GM23338 (cell line): ENCODE results near the gene WEE2. TPM values are rescaled to one million over a fixed set of nuclear protein-coding genes. Genes with fewer than 3 reads are reported as not detected.

Experiments used
- ATAC-seq: fragments of 200-7000 bp; cut with Tn5 transposase; 3 replicates; pipeline ENCODE4 v1.9.1; 2020
- DNase-seq: peaks from one replicate; pipeline ENCODE4 v3.0.0-alpha.2; 2015; ENCODE audit warnings: low spot score
- H2AFZ ChIP-seq: fragments of 200-600 bp; sonication (generic); 2 replicates; pipeline ENCODE4 v1.8.0; 2016; ENCODE audit warnings: antibody characterized with exemption, mild to moderate bottlenecking, moderate library complexity
- H3F3A ChIP-seq: fragments of 200-600 bp; sonication (generic); replicated peaks from 2 replicates; pipeline ENCODE4 v1.8.0; 2017; ENCODE audit warnings: antibody characterized with exemption, mixed run types, low read depth
- H3K27ac ChIP-seq: fragments of 200-600 bp; sonication (generic); 2 replicates; pipeline ENCODE4 v1.6.1; 2016; ENCODE audit warnings: low read depth
- H3K27me3 ChIP-seq: fragments of 200-600 bp; sonication (generic); 2 replicates; pipeline ENCODE4 v1.8.0; 2016; ENCODE audit warnings: mild to moderate bottlenecking, mixed run types, moderate library complexity; ENCODE audit not compliant: insufficient read depth
- H3K36me3 ChIP-seq: fragments of 200-600 bp; sonication (generic); 2 replicates; pipeline ENCODE4 v1.8.0; 2016; ENCODE audit warnings: mild to moderate bottlenecking; ENCODE audit not compliant: insufficient read depth
- H3K4me1 ChIP-seq: fragments of 200-600 bp; sonication (generic); 2 replicates; pipeline ENCODE4 v1.8.0; 2016; ENCODE audit warnings: mild to moderate bottlenecking, moderate library complexity; ENCODE audit not compliant: insufficient read depth
- H3K4me2 ChIP-seq: fragments of 200-600 bp; sonication (generic); 2 replicates; pipeline ENCODE4 v1.7.1; 2017; ENCODE audit warnings: mixed run types
- H3K4me3 ChIP-seq: fragments of 200-600 bp; sonication (generic); 2 replicates; pipeline ENCODE4 v1.6.1; 2016; ENCODE audit warnings: mixed run types
- H3K79me2 ChIP-seq: fragments of 200-600 bp; sonication (generic); replicated peaks from 2 replicates; pipeline ENCODE4 v1.8.0; 2017; ENCODE audit warnings: mild to moderate bottlenecking; ENCODE audit not compliant: insufficient read depth
- H3K9me2 ChIP-seq: fragments of 200-600 bp; sonication (generic); 2 replicates; pipeline ENCODE4 v1.8.0; 2017; ENCODE audit not compliant: insufficient read depth
- H4K20me1 ChIP-seq: fragments of 200-600 bp; sonication (generic); replicated peaks from 2 replicates; pipeline ENCODE4 v1.8.0; 2017; ENCODE audit warnings: mild to moderate bottlenecking; ENCODE audit not compliant: insufficient read depth
- H3K27ac Mint-ChIP-seq: 2 replicates; pipeline ENCODE4 v1.8.0; 2020; ENCODE audit warnings: inconsistent platforms, mild to moderate bottlenecking, moderate library complexity, mixed read lengths
- H3K27me3 Mint-ChIP-seq: 3 replicates; pipeline ENCODE4 v1.8.0; 2022; ENCODE audit warnings: low read depth, mild to moderate bottlenecking, moderate library complexity, mixed read lengths, inconsistent platforms; ENCODE audit not compliant: insufficient read depth, poor library complexity
- H3K36me3 Mint-ChIP-seq: 3 replicates; pipeline ENCODE4 v1.8.0; 2021; ENCODE audit warnings: low read depth, mild to moderate bottlenecking, inconsistent platforms, moderate library complexity, mixed read lengths
- H3K4me1 Mint-ChIP-seq: 3 replicates; pipeline ENCODE4 v1.8.0; 2020; ENCODE audit warnings: mild to moderate bottlenecking, inconsistent platforms, mixed read lengths
- H3K4me3 Mint-ChIP-seq: 3 replicates; pipeline ENCODE4 v1.8.0; 2021; ENCODE audit warnings: moderate library complexity, mild to moderate bottlenecking, inconsistent platforms, mixed read lengths
- H3K9me3 Mint-ChIP-seq: 3 replicates; pipeline ENCODE4 v1.8.0; 2020; ENCODE audit warnings: moderate library complexity, mild to moderate bottlenecking, inconsistent platforms, mixed read lengths
- CREB1 ChIP-seq: fragments of 250-450 bp; sonication (Bioruptor Pico); IDR thresholded peaks from 2 replicates; pipeline ENCODE4 v1.5.0; 2020; ENCODE audit warnings: low read depth, mild to moderate bottlenecking, moderate library complexity
- CTCF ChIP-seq, 2 experiments: fragments of 200-600 bp in 1 of 2; sonication (generic) in 1 of 2; conservative IDR thresholded peaks; 2 replicates each; pipeline versions ENCODE4 v1.5.1 to v1.6.1; 2016 to 2017; ENCODE audit warnings: antibody characterized with exemption in 2 of 2, low read depth in 2 of 2, mild to moderate bottlenecking in 2 of 2, moderate library complexity in 1 of 2
- ETS1 ChIP-seq: IDR thresholded peaks from 2 replicates; pipeline ENCODE4 v1.6.1; 2016; ENCODE audit warnings: antibody characterized with exemption
- EZH2 ChIP-seq: fragments of 200-600 bp; sonication (generic); IDR thresholded peaks from one replicate; pipeline ENCODE4 v1.8.0; 2017; ENCODE audit warnings: antibody characterized with exemption, mild to moderate bottlenecking, low read depth; ENCODE audit not compliant: unreplicated experiment
- EZH2phosphoT487 ChIP-seq: fragments of 200-600 bp; sonication (generic); IDR thresholded peaks from one replicate; pipeline ENCODE4 v1.8.1; 2018; ENCODE audit warnings: antibody characterized with exemption; ENCODE audit not compliant: unreplicated experiment
- JUNB ChIP-seq: IDR thresholded peaks from one replicate; pipeline ENCODE4 v1.6.1; 2016; ENCODE audit warnings: antibody characterized with exemption; ENCODE audit not compliant: unreplicated experiment
- NANOG ChIP-seq: IDR thresholded peaks from 2 replicates; pipeline ENCODE4 v1.6.1; 2016; ENCODE audit warnings: antibody characterized with exemption, borderline replicate concordance
- POLR2AphosphoS5 ChIP-seq: IDR thresholded peaks from 2 replicates; pipeline ENCODE4 v1.6.1; 2016; ENCODE audit warnings: antibody characterized with exemption, low read depth
- REST ChIP-seq: IDR thresholded peaks from one replicate; pipeline ENCODE4 v1.6.1; 2018; ENCODE audit warnings: antibody characterized with exemption; ENCODE audit not compliant: unreplicated experiment
- STAT1 ChIP-seq: IDR thresholded peaks from one replicate; pipeline ENCODE4 v1.6.1; 2016; ENCODE audit warnings: antibody characterized with exemption; ENCODE audit not compliant: unreplicated experiment
- ZNF114 ChIP-seq: fragments of 250-450 bp; sonication (Bioruptor Pico); IDR thresholded peaks from 2 replicates; pipeline ENCODE4 v1.5.0; 2020; ENCODE audit warnings: mild to moderate bottlenecking, moderate library complexity
- ZNF331 ChIP-seq: fragments of 250-450 bp; sonication (Bioruptor Pico); IDR thresholded peaks from 2 replicates; pipeline ENCODE4 v1.5.0; 2020; ENCODE audit warnings: low read depth, mild to moderate bottlenecking, moderate library complexity
- ZNF462 ChIP-seq: fragments of 250-450 bp; sonication (Bioruptor Pico); IDR thresholded peaks from 2 replicates; pipeline ENCODE4 v1.5.0; 2020; ENCODE audit warnings: mild to moderate bottlenecking, moderate library complexity
- polyA plus RNA-seq: library from polyadenylated mRNA; unstranded; fragments of >200 nt; fragmentation: Nextera tagmentation; extraction: Ambion mirVana; gene quantifications from 2 replicates; pipeline ENCODE4 v1.2.1, GENCODE V29; 2016
- total RNA-seq: library from RNA; depleted of rRNA; stranded (reverse); fragments of >200 nt; shearing (Covaris generic); gene quantifications from 2 replicates; pipeline ENCODE4 v1.2.3, GENCODE V29; 2014

WEE2 gene
- total and polyA plus RNA-seq, 2 experiments from 2014 or later, result not detected

- no peak overlapping the region for H3K4me3 Mint-ChIP-seq
- H3K27ac Mint-ChIP-seq, result no peak overlapping the region
These were observed 1.7 kb upstream of the WEE2 start for GRCh38 chr7:141706239-141707064.

More at GRCh38 chr7:141706239-141707064, 1.7 kb upstream of the WEE2 start:
- Mint-ChIP-seq H3K9me3 (no peaks in the 10 kb centered on the region), H3K4me1 (peaks cover 40% of the 10 kb centered on the region), H3K36me3 (no peaks in the 10 kb centered on the region), H3K27me3 (peaks cover 12% of the 10 kb centered on the region)
- peaks cover 36% of the 10 kb centered on the region for H3K4me1 ChIP-seq
- no peak overlapping the region for H3K4me2 ChIP-seq
- H3K9me2 ChIP-seq, result no peaks in the 10 kb centered on the region
- no peaks in the 10 kb centered on the region for H4K20me1 ChIP-seq
- no peak for DNase-seq
- H3K27ac ChIP-seq, result no peak overlapping the region
- no peaks in the 10 kb centered on the region for H3K36me3 ChIP-seq
- peak overlapping the region; percentile 32; the same call in 1 of the 2 replicates for H2AFZ ChIP-seq
- H3K79me2 ChIP-seq, result no peaks in the 10 kb centered on the region
- no peaks in the 10 kb centered on the region for H3F3A ChIP-seq
- TF ChIP-seq EZH2 (no peak), EZH2phosphoT487 (no peak), STAT1 (no peak), NANOG (no peak), JUNB (no peak), ZNF114 (CRISPR knock-in tag) (no peak), ZNF331 (CRISPR knock-in tag) (no peak), POLR2AphosphoS5 (no peak), CREB1 (CRISPR knock-in tag) (no peak), ZNF462 (CRISPR knock-in tag) (no peak), REST (no peak), CTCF (conservative IDR thresholded peaks at IDR 0.05; ENCODE audit: low read depth in 2 of 2) (no peak), ETS1 (no peak)
- H3K27me3 ChIP-seq, result peaks cover 19% of the 10 kb centered on the region
- no peak for ATAC-seq
- H3K4me3 ChIP-seq, result no peak overlapping the region
